Esophagus squamous epithelium (tissue), 5 donors: ENCODE results near the gene OPTN. TPM values are rescaled to one million over a fixed set of nuclear protein-coding genes. Genes with fewer than 3 reads are reported as not detected.

Experiments used
- DNase-seq: peaks from one replicate; lab custom pipeline; 2025; lab: John Stamatoyannopoulos, UW
- H3K27ac ChIP-seq, 4 donors: fragments of 200-600 bp; sonication (generic); one replicate each; pipeline ENCODE4 v1.5.1; 2016 to 2019; ENCODE audit warnings: mild to moderate bottlenecking in 1 of 4
- H3K27me3 ChIP-seq, 4 donors: fragments of 200-600 bp; sonication (generic); 1 replicate in 3 of 4; 2 replicates in 1 of 4; pipeline versions ENCODE4 v1.5.1 to v1.6.0; 2017 to 2021; ENCODE audit warnings: antibody characterized with exemption in 1 of 4
- H3K36me3 ChIP-seq, 3 donors: fragments of 200-600 bp; sonication (generic); one replicate each; pipeline ENCODE4 v1.5.1; 2016 to 2019
- H3K4me1 ChIP-seq, 3 donors: fragments of 200-600 bp; sonication (generic); one replicate each; pipeline ENCODE4 v1.5.1; 2017 to 2019
- H3K4me3 ChIP-seq, 4 donors: fragments of 200-600 bp; sonication (generic); 1 replicate in 3 of 4; 2 replicates in 1 of 4; pipeline ENCODE4 v1.5.1; 2016 to 2019; ENCODE audit warnings: mild to moderate bottlenecking in 2 of 4, moderate library complexity in 1 of 4
- H3K9me3 ChIP-seq, 3 donors: fragments of 200-600 bp; sonication (generic); one replicate each; pipeline ENCODE4 v1.5.1; 2016 to 2019
- CTCF ChIP-seq, 6 experiments: fragments of 450-650 bp in 4 of 6; fragments of 200-600 bp in 2 of 6; sonication (generic) in 2 of 6; IDR thresholded peaks; one replicate each; pipeline ENCODE4 v1.5.1; 2016 to 2019; ENCODE audit warnings: antibody characterized with exemption in 6 of 6, mild to moderate bottlenecking in 4 of 6, moderate library complexity in 4 of 6
- POLR2A ChIP-seq, 4 donors: fragments of 450-650 bp; IDR thresholded peaks; one replicate each; pipeline ENCODE4 v1.6.1; 2017; ENCODE audit warnings: antibody characterized with exemption in 4 of 4, mild to moderate bottlenecking in 4 of 4, moderate library complexity in 3 of 4
- WGBS, 2 donors: methylation state at CpG; one replicate each; pipeline ENCODE4 v1.1.5; 2018; 5-methylcytosine and 5-hydroxymethylcytosine counted together
- intact Hi-C: fragments of 100-400 bp; cut with DNase I; formaldehyde crosslinking; loops from one replicate; pipeline ENCODE4 v1.15.0; 2022
- total RNA-seq, 4 donors: library from RNA; depleted of rRNA; stranded (reverse); fragments of >200 nt; gene quantifications; one replicate each; pipeline ENCODE4 v1.1.0, GENCODE V29; 2016
- donor health status: DM: yes; HTN: yes; CAD: no.

Gene OPTN
- total RNA-seq, 4 donors from 2014 or later = 23.3 to 46.9 (median 33.6) TPM

GRCh38 chr10:13140627-13141190 is 40.7 kb downstream of the OPTN start:
- Histone ChIP-seq H3K4me1 (no peaks in the 10 kb centered on the region), H3K9me3 (no peaks in the 10 kb centered on the region), H3K36me3 (peaks cover 7 to 88% (median 19%) of the 10 kb centered on the region in 3 donors), H3K4me3 (no peak overlapping the region), H3K27ac (no peak overlapping the region), H3K27me3 (no peaks in the 10 kb centered on the region)
- 79 to 91% methylated on average over 2 to 4 of the region's 4 CpGs for WGBS, 2 donors
- intact Hi-C loops = no loop called here
- no peak for DNase-seq
- TF ChIP-seq CTCF (IDR thresholded peaks at IDR 0.05) (no peak), POLR2A (IDR thresholded peaks at IDR 0.05) (no peak)

DNA sequence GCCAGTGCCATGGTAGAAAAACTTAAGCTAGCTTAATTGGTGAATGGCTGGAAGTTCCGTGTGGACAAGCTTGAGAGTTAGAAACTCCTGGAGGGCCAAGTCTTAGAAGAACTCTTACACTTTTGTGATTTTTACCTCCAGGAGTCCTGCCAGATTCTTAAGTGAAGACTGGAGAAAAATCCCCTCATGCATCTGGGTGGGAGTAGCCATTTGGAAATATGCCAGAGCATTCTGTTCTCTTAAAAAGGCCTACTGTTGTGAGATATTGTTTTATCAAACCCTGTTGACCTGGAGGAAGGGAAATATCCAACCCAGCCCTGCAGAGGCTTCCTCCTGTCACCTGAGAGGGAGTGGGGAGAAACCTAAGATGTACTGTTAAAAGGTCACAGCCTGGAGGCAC is 43.8 kb downstream of the OPTN start:
- no peaks in the 10 kb centered on the region for H3K27me3 ChIP-seq
- no peaks in the 10 kb centered on the region for H3K9me3 ChIP-seq
- intact Hi-C loops = no loop called here
- H3K4me1 ChIP-seq = peaks cover 0 to 3% (median 0%) of the 10 kb centered on the region in 3 donors
- 100% methylated on average over 1 of the region's 1 CpG for WGBS, 2 donors
- H3K4me3 ChIP-seq = no peak overlapping the region
- no peak overlapping the region for H3K27ac ChIP-seq
- DNase-seq = no peak
- H3K36me3 ChIP-seq = peaks cover 7 to 57% (median 8%) of the 10 kb centered on the region in 3 donors
- no peak for TF ChIP-seq POLR2A (IDR thresholded peaks at IDR 0.05)
- no peak for TF ChIP-seq CTCF (IDR thresholded peaks at IDR 0.05)

GRCh38 chr10:13144814-13145213 is 44.9 kb downstream of the OPTN start:
- peaks cover 7 to 47% (median 8%) of the 10 kb centered on the region in 3 donors for H3K36me3 ChIP-seq
- H3K27ac ChIP-seq = no peak overlapping the region
- no peak for TF ChIP-seq CTCF (IDR thresholded peaks at IDR 0.05)
- no peak for TF ChIP-seq POLR2A (IDR thresholded peaks at IDR 0.05)
- H3K27me3 ChIP-seq = no peaks in the 10 kb centered on the region
- no peak for DNase-seq
- WGBS, 2 donors = 87 to 100% methylated on average over 3 of the region's 3 CpGs
- peaks cover 0 to 3% (median 0%) of the 10 kb centered on the region in 3 donors for H3K4me1 ChIP-seq
- no peaks in the 10 kb centered on the region for H3K9me3 ChIP-seq
- intact Hi-C loops = no loop called here
- no peak overlapping the region for H3K4me3 ChIP-seq

DNA sequence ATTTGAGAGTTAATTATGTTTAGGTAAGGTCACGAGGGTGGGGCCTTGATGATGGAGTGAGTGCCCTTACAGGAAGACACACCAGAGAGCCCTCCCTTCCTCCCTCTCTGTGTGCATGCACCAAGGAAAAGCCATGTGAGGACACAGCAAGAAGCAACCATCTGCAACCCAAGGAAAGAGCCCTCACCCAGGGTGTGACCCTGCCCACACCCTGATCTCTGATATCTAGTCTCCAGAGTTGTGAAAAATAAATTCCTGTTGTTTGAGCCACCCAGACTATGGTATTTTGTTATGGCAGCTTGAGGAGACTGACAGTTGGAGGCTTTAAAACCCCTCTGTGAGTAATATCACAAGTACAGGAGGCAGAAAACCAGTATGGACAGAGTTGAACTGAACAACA is 46.4 kb downstream of the OPTN start:
- Histone ChIP-seq H3K27me3 (no peaks in the 10 kb centered on the region), H3K27ac (no peak overlapping the region), H3K4me1 (peaks cover 0 to 3% (median 0%) of the 10 kb centered on the region in 3 donors), H3K36me3 (peaks cover 0 to 31% (median 7%) of the 10 kb centered on the region in 3 donors), H3K4me3 (no peak overlapping the region), H3K9me3 (no peaks in the 10 kb centered on the region)
- intact Hi-C loops = no loop called here
- WGBS, 2 donors = 69 to 89% methylated on average over 1 of the region's 1 CpG
- no peak for DNase-seq
- TF ChIP-seq POLR2A (IDR thresholded peaks at IDR 0.05) (no peak), CTCF (IDR thresholded peaks at IDR 0.05) (no peak)

GRCh38 chr10:13147161-13147560 is 47.2 kb downstream of the OPTN start:
- Histone ChIP-seq H3K36me3 (peaks cover 0 to 23% (median 5%) of the 10 kb centered on the region in 3 donors), H3K9me3 (no peaks in the 10 kb centered on the region), H3K27ac (no peak overlapping the region), H3K4me3 (no peak overlapping the region), H3K27me3 (no peaks in the 10 kb centered on the region), H3K4me1 (peaks cover 0 to 3% (median 0%) of the 10 kb centered on the region in 3 donors)
- TF ChIP-seq CTCF (IDR thresholded peaks at IDR 0.05) = no peak
- no peak for TF ChIP-seq POLR2A (IDR thresholded peaks at IDR 0.05)
- intact Hi-C loops = no loop called here
- no peak for DNase-seq
